ENCODE measurements around the gene DSC1.
"Not testable (repeated sequence)": the region's sequence is repeated elsewhere in the genome, so short reads cannot be mapped to it uniquely, and the experiment has no call there.

Gene DSC1, protein sequence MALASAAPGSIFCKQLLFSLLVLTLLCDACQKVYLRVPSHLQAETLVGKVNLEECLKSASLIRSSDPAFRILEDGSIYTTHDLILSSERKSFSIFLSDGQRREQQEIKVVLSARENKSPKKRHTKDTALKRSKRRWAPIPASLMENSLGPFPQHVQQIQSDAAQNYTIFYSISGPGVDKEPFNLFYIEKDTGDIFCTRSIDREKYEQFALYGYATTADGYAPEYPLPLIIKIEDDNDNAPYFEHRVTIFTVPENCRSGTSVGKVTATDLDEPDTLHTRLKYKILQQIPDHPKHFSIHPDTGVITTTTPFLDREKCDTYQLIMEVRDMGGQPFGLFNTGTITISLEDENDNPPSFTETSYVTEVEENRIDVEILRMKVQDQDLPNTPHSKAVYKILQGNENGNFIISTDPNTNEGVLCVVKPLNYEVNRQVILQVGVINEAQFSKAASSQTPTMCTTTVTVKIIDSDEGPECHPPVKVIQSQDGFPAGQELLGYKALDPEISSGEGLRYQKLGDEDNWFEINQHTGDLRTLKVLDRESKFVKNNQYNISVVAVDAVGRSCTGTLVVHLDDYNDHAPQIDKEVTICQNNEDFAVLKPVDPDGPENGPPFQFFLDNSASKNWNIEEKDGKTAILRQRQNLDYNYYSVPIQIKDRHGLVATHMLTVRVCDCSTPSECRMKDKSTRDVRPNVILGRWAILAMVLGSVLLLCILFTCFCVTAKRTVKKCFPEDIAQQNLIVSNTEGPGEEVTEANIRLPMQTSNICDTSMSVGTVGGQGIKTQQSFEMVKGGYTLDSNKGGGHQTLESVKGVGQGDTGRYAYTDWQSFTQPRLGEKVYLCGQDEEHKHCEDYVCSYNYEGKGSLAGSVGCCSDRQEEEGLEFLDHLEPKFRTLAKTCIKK

DNA sequence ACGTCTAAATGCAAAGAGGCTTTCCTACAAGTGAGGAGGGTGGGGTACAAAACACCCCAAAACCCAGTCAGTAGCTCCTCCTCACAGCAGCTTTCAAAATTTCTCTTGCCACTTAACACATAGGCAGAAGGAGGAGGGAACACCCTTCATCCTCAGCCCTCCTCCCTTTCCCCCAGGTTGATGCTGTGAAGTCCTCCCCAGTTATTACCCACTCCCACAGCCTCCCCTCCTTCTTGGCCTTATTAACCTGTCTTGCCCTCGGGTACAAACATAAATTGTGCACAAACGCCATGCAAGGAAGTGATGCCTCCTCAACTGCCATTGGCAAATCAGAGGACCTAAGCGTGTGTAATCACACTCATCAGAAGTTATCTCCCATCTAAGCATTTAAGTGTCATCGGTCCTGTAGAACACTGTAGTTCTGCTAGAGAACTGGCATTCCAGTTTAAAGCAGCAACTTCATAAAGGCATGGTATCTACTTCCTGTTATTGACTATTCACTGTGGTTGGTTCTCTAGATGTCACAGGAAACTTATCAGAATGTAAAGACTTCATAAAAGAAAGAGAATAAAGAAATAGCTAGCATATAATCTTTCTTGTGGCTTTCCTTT lies at the start of gene DSC1:
Gene DSC1, minus strand, starts transcription at position 32 of the 611 bp plus-strand sequence. CDS start 262 bp downstream, outside the sequence.
- no peak for DNase-seq

DNA sequence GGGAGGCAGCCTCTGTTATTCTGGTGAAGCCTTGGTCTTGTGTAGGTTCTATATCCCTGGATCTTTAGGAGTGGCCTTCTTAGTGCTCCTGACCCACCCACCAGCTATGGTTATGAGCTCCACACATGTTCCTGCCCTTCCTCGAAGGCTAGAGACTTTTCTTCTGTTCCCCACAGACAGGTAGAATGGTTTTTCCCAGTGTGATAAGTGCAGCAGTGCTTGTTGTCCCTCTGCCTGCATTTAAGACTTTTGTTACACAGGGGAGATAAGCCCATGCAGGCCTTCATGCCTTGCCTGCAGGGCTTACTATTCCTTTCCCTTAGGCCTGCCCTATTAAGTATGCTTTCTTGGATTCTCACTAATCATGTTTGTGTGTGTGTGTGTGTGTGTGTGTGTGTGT lies 48.4 kb upstream of the DSC1 start:
- DNase-seq, result no peak

DNA sequence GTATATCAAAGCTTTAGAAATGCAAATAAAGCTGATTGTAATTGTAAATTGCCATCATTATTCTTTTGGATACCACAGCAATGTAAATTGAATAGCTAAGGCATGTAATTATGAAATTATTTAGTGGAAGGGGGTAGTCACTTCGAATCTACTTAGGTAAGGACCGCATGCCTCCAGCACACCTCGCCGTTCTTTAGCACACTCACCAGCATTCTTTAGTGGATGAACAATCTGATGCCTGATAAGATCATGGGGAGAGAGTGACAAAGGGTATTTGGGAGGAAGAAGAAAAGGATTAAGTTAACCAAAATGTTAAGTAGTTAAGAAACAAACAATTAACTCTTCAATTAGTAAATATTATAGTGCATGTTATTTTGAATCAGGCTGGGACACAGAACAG lies 46.4 kb upstream of the DSC1 start:
- DNase-seq, result no peak

DNA sequence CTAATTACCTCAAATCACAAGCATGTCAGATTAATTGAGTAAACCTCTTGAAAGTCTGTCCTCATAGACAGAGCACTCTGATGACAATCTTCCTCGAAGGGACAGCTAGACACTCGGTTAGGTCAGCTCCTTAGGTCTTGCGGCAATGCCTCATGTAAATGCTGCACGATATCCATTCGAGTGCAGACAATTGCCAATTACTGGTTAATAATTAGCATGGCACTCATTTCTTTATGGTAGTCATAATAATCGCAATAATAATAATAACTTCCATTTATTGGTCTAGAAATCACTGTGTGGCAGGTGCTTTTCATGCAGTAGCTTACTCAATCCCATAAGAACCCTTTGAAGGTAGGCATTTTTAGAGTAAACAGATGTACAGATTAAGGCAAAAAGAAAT lies 44.7 kb upstream of the DSC1 start:
- no peak for DNase-seq

DNA sequence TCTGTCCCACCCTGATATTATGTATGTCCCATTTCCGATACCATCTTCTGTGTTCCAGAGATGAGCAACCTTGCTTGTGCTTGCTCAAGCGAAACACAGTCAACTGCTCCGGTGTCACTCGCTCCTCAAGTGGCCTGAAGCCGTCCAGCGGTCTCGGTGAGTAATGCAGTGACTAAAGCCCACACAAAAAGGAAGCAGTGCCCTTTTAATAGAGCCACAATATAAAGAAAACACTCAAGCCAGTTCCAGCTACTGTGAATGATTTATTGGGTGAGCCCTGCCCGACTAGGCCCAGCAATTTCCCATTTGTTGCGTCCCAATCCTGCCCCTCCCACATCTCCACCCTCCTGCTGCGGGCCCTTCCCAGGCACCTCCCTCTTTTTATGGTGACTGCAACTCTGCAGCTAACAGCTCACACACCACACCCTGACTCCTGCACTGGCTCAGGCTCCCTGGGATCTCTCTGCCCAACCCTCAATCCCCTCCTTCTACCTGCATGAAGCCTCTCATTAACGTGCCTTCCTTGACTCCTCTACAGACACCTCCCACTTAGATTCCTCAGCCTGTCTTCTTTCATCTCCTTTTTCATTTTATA lies 44.2 kb upstream of the DSC1 start:
- DNase-seq, result peak; percentile 5

DNA sequence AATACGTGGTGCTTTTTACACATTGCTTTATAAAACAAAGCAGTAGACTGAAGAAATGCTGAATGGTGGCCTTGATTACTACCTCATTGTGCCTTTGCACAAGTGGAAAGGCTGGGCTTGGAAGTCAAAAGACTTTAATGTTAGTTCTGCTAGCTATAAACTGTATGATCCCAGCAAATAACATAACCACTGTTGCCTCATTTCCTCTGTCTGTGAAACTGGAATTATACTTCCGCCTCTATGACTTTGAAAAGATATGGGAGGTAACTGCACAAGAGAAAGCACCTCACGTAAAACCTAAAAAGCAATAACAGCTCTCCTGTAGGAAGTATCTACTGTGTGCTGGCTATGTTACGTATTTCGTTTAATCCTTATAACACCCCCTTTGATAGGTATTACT lies 43.4 kb upstream of the DSC1 start:
- DNase-seq, result no peak

DNA sequence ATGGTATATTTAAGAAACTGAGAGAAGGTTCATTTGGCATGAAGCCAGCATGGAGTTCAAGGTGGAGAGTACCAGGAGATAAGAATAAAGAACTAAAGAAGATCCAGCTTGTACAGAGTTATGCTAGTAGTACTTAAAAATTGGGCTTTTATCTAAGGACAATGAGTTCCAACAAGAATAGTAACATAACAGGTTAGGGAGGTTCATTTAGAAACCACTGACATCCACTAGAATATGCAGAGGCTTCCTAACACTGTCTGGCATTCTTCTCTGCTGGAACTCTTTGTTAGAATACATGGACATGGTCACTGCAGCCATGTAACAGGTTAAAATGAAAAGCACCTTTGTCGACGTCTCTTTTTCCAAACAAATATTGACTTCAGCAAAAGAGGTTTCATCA lies 42.6 kb upstream of the DSC1 start:
- DNase-seq, result no peak

DNA sequence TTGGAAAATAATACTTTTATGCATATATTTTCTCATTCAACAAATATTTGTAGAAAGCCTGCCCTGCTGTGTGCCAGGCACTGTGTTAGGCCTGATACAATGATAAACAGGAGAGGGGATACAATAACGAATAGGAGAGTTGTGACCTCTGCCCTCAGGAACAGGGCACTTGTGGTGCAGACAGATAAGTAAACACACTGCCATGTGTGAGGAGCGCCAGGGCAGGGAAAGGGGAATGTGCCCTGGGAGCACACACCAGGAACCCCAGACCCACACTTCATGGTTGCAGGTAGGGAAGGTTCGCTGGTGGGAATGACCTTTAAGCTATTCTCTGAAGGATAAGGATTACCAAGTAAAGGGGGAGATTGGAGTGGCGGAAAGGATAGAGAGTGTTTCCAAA lies 42.2 kb upstream of the DSC1 start:
- DNase-seq, result no peak

DNA sequence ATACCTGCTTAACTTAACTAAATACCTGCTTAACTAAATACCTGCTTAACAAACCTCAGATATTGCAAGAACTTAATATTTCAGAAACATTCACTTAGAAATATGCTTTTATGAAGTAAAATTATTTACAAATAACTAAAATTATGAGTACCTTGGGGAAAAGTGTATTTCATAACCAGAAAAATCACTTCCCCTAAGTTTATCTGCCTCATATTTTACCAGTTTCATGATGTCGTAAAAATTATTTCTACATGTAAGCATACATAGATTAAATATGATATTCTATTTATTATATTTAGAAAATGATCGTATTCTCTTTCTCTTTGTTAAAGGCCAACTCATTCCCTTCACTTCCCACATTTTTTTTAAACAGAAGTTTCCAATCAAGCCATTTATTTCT lies 41.5 kb upstream of the DSC1 start:
- no peak for DNase-seq

DNA sequence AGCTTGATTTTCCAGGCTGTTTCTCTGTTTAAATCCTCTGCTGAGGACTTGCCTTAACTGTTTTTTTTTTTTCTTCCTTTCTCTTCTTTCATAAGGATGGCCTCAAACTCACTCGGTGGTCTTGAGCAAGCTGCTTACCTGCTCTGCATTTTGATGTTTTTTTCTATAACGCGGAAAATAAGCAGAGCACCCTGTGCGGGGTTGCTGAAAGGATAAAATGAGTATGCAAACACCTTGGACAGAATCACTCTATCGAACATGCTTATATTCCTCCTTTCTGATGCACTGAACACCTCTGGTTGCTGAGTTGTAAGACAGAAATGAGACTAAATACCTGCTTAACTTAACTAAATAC lies 41.1 kb upstream of the DSC1 start:
- DNase-seq, result no peak

DNA sequence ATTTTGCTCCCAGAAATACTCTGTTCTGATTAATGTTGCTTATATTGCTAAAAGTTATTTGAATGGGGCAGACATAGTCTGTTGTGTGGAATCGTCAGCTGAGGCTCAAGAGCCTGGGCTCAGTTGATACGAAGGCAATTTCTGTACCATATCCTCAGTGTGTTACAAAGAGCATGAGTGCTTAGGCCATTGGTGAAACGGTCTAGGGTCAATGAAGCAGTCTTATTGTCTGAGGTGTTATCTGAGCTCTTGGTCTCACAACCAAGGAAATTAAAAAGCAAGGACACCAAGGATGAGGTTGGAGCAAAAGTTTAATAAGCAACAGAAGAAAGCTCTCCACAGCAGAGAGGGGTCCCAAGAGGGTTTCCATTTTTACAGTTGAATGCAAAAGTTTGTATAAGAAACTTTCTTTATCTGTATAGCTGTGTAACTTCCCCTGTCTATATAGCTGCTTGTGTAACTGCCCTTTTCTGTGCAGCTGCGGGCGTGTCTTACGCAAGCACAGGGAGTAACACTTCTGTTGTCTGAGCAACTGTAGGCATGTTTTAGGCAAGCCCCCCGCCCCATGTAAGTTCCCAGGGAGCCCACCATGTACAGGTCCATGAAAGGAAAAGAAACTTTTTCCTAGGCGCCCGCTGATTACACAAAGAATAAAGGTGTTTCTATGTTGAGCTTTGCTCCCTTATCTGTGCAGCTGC lies 40.6 kb upstream of the DSC1 start:
- no peak for DNase-seq

DNA sequence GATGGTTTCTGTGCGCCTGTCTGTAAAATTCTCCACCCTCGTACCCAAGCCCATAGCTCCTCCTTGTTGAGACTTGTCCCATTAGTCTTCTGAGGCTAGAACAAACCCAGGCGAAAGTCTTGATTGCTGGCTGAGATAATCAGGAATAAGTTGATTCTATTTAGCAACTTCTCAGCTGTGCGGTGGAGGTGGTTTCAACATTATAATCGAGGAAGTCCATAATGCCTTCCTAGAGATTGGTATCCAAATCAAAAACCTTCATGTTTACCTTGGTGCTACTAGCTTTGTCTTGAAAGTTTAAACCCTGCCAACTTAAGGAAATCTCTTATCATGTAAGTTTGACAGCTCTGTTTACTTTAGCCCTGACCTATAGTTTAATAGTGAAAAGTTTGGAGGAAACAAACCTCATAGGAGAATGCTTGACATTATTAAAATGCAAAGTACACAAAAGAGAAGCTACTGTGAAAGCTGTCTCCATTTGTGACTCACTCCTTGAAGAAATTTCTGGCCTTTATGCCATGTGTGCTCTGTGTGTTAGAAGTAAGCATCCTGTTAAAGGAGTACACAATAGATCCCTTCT lies 36.6 kb upstream of the DSC1 start:
- no peak for DNase-seq

DNA sequence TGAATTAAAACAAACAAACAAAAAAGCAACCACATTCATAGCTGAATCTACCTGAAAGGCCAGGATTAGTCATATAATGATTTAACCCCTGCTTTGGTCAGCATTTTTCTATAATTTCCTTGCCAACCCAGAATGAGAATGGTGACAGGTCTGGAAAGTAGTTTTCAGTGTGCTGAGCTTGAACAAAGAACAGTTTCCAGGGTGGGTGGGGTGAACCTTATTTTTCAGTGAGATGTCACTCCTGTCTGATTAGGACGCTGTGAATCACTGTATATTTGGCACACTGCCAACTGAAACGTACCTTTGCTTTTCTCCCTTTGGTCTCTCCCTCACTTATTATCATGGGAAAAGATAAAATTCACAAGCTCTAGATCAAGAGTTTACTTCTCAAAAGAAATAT lies 35.0 kb upstream of the DSC1 start:
- peak; percentile 2 for DNase-seq

DNA sequence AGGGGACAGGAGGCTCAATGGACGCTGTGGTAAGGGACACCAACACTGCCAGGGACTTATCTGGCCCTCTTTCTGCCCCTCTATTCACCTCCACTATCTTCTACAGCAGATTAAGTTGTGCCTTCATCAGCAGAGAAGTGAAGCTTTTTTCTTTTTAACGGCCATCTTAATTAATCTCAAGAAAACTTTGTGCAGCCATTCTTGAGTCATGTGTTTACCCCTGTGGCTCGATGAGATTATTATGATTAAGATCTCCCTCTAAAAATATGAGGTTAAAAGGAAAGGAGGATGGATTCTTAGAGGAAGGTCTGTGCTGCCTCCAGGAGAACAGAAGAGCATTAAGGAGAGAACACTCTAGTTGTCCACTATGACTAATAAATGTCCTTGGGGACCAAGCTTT lies 32.4 kb upstream of the DSC1 start:
- no peak for DNase-seq

DNA sequence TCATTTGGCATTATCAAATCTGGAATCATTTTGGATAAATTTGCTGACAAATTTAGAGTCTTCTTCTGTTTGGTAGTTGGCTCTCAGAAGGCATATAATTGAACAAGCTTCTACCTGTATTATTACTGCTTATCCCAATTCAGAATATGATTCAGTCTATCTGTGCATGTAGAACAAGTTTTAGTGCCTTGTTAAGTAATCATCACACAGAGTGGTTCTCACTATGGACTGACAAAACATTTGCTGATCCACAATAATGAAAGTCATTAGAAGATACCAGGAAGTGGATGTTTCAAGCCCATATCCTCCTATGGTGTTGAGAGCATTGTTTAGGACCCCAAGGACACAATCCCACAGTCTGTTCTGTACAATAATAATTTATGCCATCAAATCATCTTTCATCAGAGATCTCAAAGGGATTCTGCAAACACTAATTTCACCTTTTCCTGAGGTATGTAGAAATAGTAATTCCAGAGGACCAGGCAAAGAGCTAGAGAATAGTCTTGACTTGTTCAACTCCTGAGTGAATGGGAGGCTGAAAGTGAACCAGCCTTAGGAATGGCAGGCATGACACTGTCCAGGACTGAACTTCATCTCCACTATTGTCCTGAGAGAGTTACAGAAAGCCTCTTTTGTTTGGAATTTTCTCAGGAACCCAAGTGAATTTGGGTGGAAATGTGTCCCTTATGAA lies 29.6 kb upstream of the DSC1 start:
- no peak for DNase-seq

DNA sequence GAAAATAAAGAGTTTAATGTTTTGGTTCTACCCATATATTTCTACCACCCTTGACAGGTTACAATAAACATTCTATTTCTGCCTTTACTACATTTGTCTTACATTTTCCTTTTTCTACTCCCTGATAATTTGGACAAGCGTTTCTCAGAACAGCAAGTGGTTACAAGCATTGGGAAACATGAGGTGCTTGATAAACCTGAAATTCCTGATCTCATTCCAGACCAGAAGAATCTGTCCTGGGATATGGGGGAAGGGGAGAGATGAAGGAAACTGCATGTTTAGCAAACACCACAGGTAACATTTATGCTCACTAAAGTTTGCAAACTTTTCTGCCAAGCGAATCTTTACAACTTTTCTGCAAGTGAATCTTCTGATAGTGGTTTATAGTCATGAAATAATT lies 28.3 kb upstream of the DSC1 start:
- no peak for DNase-seq

DNA sequence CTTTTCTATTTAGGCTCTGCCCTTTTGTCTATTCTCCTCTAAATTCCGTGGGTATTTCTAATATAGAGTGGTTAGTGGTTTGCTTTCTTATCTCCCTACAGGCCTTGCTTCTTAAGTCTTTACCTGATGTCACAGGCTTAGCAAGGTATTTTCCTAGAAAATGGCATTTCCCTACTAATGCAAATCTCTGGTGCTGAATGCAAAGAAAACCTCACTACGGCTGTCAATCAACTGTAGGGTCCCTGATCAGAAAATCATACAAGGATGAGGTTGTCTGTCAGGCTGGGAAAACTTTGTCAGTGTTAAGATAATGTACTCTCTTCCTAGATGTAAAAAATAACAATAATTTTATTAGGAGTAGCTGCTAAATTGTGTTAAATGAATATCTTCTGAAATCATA lies 27.1 kb upstream of the DSC1 start:
- DNase-seq, result no peak

DNA sequence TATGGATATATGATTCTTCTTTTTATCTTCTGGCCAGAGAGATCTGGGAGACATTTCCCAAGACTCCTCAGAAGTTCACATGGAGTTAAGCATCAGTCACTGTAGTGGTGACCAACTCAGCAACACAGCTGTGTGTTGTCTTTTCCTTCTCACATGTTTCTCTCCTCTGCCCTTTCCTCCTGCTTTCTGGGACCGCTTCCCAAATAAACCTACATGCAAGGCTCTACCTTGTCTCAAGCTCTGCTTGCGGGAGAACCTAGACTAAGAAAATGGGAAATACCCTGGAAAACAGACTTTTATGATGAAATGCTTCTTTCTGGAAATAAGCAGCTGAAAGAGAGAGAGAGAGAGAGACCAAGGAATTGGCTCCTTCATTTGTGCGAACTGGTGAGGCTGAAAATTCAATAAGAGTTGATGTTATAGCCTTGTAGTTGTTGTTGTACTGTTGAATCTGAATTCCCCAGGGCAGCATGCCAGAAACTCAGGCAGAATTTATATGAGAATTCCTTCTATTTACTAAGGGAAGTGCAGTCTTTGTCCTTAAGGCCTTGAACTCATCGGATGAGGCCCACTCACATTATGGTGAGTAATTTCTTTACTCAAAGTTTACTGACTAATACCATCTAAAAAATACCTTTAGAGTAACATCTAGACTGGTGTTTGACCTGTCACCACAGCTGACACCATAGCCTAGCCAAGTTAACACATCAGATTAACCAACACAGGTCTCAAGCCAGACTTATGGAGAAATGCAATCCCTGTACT lies 22.7 kb upstream of the DSC1 start:
- no peak for DNase-seq

DNA sequence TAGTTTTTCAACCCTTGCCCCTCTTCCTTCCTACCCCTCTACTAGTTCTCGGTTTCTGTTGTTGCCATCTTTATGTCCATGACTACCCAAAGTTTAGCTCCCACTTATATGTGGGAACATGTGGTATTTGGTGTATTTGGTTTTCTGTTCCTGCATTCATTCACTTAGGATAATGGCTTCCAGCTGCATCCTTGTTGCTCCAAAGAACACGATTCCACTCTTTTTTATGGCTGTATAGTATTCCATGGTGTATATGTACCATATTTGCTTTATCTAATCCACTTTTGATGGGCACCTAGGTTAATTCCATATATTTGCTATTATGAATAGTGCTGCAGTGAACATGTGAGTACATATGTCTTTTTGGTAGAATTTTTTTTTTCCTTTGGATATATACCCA lies 20.6 kb upstream of the DSC1 start:
- no peak for DNase-seq

DNA sequence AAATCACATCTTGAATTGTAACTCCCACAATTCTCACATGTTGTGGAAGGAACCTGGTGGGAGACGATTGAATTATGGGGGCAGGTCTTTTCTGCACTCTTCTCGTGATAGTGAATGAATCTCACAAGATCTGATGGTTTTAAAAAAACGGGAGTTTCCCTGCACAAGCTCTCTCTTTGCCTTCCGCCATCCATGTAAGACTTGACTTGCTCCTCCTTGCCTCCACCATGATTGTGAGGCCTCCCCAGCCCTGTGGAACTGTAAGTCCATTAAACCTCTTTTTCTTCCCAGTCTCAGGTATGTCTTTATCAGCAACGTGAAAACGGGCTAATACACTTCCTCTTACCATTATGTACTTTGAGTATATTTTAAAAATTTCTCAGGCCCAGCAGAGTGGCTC lies 14.7 kb upstream of the DSC1 start:
- not testable (repeated sequence) for DNase-seq

DNA sequence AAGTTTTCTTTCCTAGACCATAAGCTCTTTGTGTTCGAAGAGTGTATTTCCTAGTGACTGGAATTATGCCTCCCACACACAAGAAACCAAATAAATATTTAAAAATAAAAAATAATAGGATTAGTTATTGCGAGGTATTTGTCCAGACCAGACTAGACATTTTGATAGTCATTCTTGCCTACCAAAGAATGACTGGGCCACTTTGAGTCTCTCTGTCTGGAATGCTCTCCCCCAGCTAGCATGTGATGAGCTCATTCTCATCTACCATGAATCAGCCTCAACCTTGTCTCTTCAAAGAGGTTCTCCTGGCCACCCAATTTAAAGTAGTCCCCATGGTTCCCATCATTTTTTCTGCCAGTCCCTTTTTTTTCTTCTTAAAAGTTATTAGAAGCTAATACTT lies 13.9 kb upstream of the DSC1 start:
- no peak for DNase-seq
